Keratinocyte (primary cell): ENCODE results near the gene NHSL2. TPM values are rescaled to one million over a fixed set of nuclear protein-coding genes. Genes with fewer than 3 reads are reported as not detected.

Experiments used
- DNase-seq: peaks from one replicate; pipeline ENCODE4 v3.0.0-alpha.2; 2011; ENCODE audit warnings: low read depth, missing footprints, low spot score
- FAIRE-seq: peaks from 2 replicates; lab custom pipeline; 2011; peaks lifted over from hg19 to GRCh38; lab: Jason Lieb, UNC
- H2AFZ ChIP-seq: 2 replicates; pipeline ENCODE4 v1.6.0; 2012; ENCODE audit warnings: low read length, control low read depth, inconsistent platforms; ENCODE audit not compliant: control insufficient read depth
- H3K27ac ChIP-seq: 2 replicates; pipeline ENCODE4 v1.5.1; 2011; ENCODE audit warnings: low read length; ENCODE audit not compliant: control insufficient read depth, insufficient read depth
- H3K27me3 ChIP-seq: 3 replicates; pipeline ENCODE4 v1.6.0; 2011; ENCODE audit warnings: low read length; ENCODE audit not compliant: control insufficient read depth, insufficient read depth; ENCODE audit errors: extremely low read depth
- H3K36me3 ChIP-seq, 2 experiments: 2 replicates in 1 of 2; 3 replicates in 1 of 2; pipeline ENCODE4 v1.5.1; 2011; ENCODE audit warnings: low read length in 2 of 2, mild to moderate bottlenecking in 1 of 2; ENCODE audit not compliant: control insufficient read depth in 2 of 2, insufficient read depth in 2 of 2; ENCODE audit errors: extremely low read depth in 1 of 2
- H3K4me1 ChIP-seq: 3 replicates; pipeline ENCODE4 v1.5.1; 2011; ENCODE audit warnings: low read length; ENCODE audit not compliant: control insufficient read depth, insufficient read depth; ENCODE audit errors: extremely low read depth
- H3K4me2 ChIP-seq: 3 replicates; pipeline ENCODE4 v1.6.0; 2011; ENCODE audit warnings: low read depth, low read length; ENCODE audit not compliant: control insufficient read depth, insufficient read depth; ENCODE audit errors: extremely low read depth
- H3K4me3 ChIP-seq, 3 experiments: fragments of 200-600 bp in 1 of 3; sonication (generic) in 1 of 3; 2 replicates in 2 of 3; 3 replicates in 1 of 3; pipeline ENCODE4 v1.5.1; 2011 to 2016; ENCODE audit warnings: low read length in 3 of 3, mild to moderate bottlenecking in 3 of 3, control low read depth in 2 of 3, inconsistent platforms in 1 of 3, low read depth in 1 of 3, mixed read lengths in 1 of 3, mixed run types in 1 of 3, moderate library complexity in 1 of 3; ENCODE audit not compliant: control insufficient read depth in 2 of 3, insufficient read depth in 2 of 3; ENCODE audit errors: extremely low read depth in 1 of 3
- H3K79me2 ChIP-seq: 2 replicates; pipeline ENCODE4 v1.6.0; 2012; ENCODE audit warnings: low read length; ENCODE audit not compliant: control insufficient read depth, insufficient read depth
- H3K9ac ChIP-seq: 3 replicates; pipeline ENCODE4 v1.6.0; 2011; ENCODE audit warnings: low read length; ENCODE audit not compliant: control insufficient read depth, insufficient read depth; ENCODE audit errors: extremely low read depth
- H3K9me1 ChIP-seq: 3 replicates; pipeline ENCODE4 v1.6.0; 2011; ENCODE audit warnings: low read length; ENCODE audit not compliant: control insufficient read depth, insufficient read depth; ENCODE audit errors: extremely low read depth
- H3K9me3 ChIP-seq: 2 replicates; pipeline ENCODE4 v1.5.1; 2012; ENCODE audit warnings: low read depth, low read length; ENCODE audit not compliant: control insufficient read depth
- H4K20me1 ChIP-seq: 3 replicates; pipeline ENCODE4 v1.6.0; 2011; ENCODE audit warnings: low read length; ENCODE audit not compliant: control insufficient read depth, insufficient read depth; ENCODE audit errors: extremely low read depth
- CTCF ChIP-seq, 3 experiments: IDR thresholded peaks in 1 of 3; conservative IDR thresholded peaks in 1 of 3; optimal IDR thresholded peaks in 1 of 3; 2 replicates in 2 of 3; 3 replicates in 1 of 3; pipeline versions ENCODE3 to v1.5.1; 2011; ENCODE audit warnings: low read length in 3 of 3, mild to moderate bottlenecking in 3 of 3, moderate library complexity in 2 of 3, control low read depth in 1 of 3, inconsistent platforms in 1 of 3; ENCODE audit not compliant: insufficient read depth in 2 of 3; ENCODE audit errors: extremely low read depth in 1 of 3
- EZH2 ChIP-seq: IDR thresholded peaks from one replicate; pipeline ENCODE4 v1.6.1; 2012; ENCODE audit warnings: inconsistent platforms, mild to moderate bottlenecking, low read length, moderate library complexity
- dilution Hi-C: fragments of 300-500 bp; cut with MboI; formaldehyde crosslinking; loops from one replicate; pipeline ENCODE4 v1.7.0; 2020; ENCODE audit warnings: low sequenced_read_pairs; ENCODE audit not compliant: extremely low pct_ligation_motif_present
- polyA plus RNA-seq, 5 experiments: library from polyadenylated mRNA; depleted of rRNA in 3 of 5; stranded (reverse) in 3 of 5; stranded (forward) in 1 of 5; unstranded in 1 of 5; fragments of >200 nt; gene quantifications; 1 replicate in 1 of 5; 2 replicates in 3 of 5; 3 replicates in 1 of 5; pipeline versions ENCODE4 v1.2.1 to v1.2.3, GENCODE V29; 2011 to 2012; ENCODE audit warnings: missing spikeins in 2 of 5, low read depth in 1 of 5, low replicate concordance in 1 of 5

NHSL2 gene
- polyA plus RNA-seq, 1 donor (not counting 4 experiments of a cell fraction or from before 2014, with no cell fraction given): 0.04 TPM

GRCh38 chrX:72025236-72025770 is 114.7 kb downstream of the NHSL2 start:
- dilution Hi-C loops: no loop called here
- no peak for FAIRE-seq
- no peaks in the 10 kb centered on the region for H3K79me2 ChIP-seq

GRCh38 chrX:72026341-72027023 is 115.8 kb downstream of the NHSL2 start:
- DNase-seq (no peak), FAIRE-seq (no peak)
- H4K20me1 ChIP-seq: no peaks in the 10 kb centered on the region
- no peaks in the 10 kb centered on the region for H3K36me3 ChIP-seq
- H3K9ac ChIP-seq: no peak overlapping the region
- no peak overlapping the region for H3K27ac ChIP-seq
- peaks cover 3% of the 10 kb centered on the region for H3K4me1 ChIP-seq
- dilution Hi-C loops: no loop called here
- no peaks in the 10 kb centered on the region for H3K79me2 ChIP-seq
- H3K27me3 ChIP-seq: peaks cover 21% of the 10 kb centered on the region
- no peak overlapping the region for H2AFZ ChIP-seq
- H3K4me3 ChIP-seq: no peak overlapping the region
- H3K9me3 ChIP-seq: no peaks in the 10 kb centered on the region
- no peak for TF ChIP-seq CTCF (optimal IDR thresholded peaks at IDR 0.05 in 1 of 3, IDR thresholded peaks at IDR 0.05 in 1 of 3, conservative IDR thresholded peaks at IDR 0.05 in 1 of 3; ENCODE audit: extremely low read depth in 1 of 3, insufficient read depth in 2 of 3, low read length in 3 of 3)
- no peak for TF ChIP-seq EZH2
- H3K4me2 ChIP-seq: no peak overlapping the region
- H3K9me1 ChIP-seq: no peaks in the 10 kb centered on the region

More at GRCh38 chrX:72025236-72025770, 114.7 kb downstream of the NHSL2 start:
- TF ChIP-seq EZH2 (no peak), CTCF (optimal IDR thresholded peaks at IDR 0.05 in 1 of 3, IDR thresholded peaks at IDR 0.05 in 1 of 3, conservative IDR thresholded peaks at IDR 0.05 in 1 of 3; ENCODE audit: extremely low read depth in 1 of 3, insufficient read depth in 2 of 3, low read length in 3 of 3) (no peak)
- no peak overlapping the region for H2AFZ ChIP-seq
- peaks cover 26% of the 10 kb centered on the region for H3K27me3 ChIP-seq
- no peak overlapping the region for H3K9ac ChIP-seq
- no peaks in the 10 kb centered on the region for H3K36me3 ChIP-seq
- DNase-seq: no peak
- no peaks in the 10 kb centered on the region for H4K20me1 ChIP-seq
- H3K4me2 ChIP-seq: no peak overlapping the region
- no peaks in the 10 kb centered on the region for H3K9me1 ChIP-seq
- H3K9me3 ChIP-seq: no peaks in the 10 kb centered on the region
- H3K27ac ChIP-seq: no peak overlapping the region
- H3K4me1 ChIP-seq: peaks cover 3% of the 10 kb centered on the region
- no peak overlapping the region for H3K4me3 ChIP-seq
